H1 (cell line): ENCODE measurements around the gene ITGB7. TPM values are rescaled to one million over a fixed set of nuclear protein-coding genes. Genes with fewer than 3 reads are reported as not detected.

ENCODE experiments used
- CTCF ChIA-PET: fragments of 300-600 bp; sonication (Branson Sonifier 250); formaldehyde crosslinking; loops from one replicate; lab custom pipeline; 2021; ENCODE audit not compliant: partially characterized antibody; lab: Charles Lee
- POLR2A ChIA-PET: fragments of 300-600 bp; sonication (Branson Sonifier 250); formaldehyde crosslinking; loops from one replicate; lab custom pipeline; 2021; ENCODE audit warnings: inconsistent platforms; ENCODE audit not compliant: partially characterized antibody; lab: Charles Lee
- DNase-seq, 2 experiments: peaks; one replicate each; pipeline versions ENCODE4 v3.0.0 to v3.0.0-alpha.2; 2010 to 2022; ENCODE audit warnings: low spot score in 2 of 2, low read depth in 1 of 2, mixed read lengths in 1 of 2
- FAIRE-seq: peaks from 2 replicates; lab custom pipeline; 2011; peaks lifted over from hg19 to GRCh38; lab: Jason Lieb, UNC
- H2AFZ ChIP-seq: 2 replicates; pipeline ENCODE4 v1.8.1; 2012; ENCODE audit warnings: low read length, inconsistent platforms
- H2AK5ac ChIP-seq: 2 replicates; pipeline ENCODE4 v1.6.1; 2013; ENCODE audit warnings: low read depth, low read length
- H2BK120ac ChIP-seq: replicated peaks from 2 replicates; pipeline ENCODE3; 2013; ENCODE audit warnings: low read depth, low read length, inconsistent platforms
- H2BK12ac ChIP-seq: 2 replicates; pipeline ENCODE4 v1.6.1; 2013; ENCODE audit warnings: low read depth, low read length
- H2BK15ac ChIP-seq: 2 replicates; pipeline ENCODE4 v1.6.1; 2013; ENCODE audit warnings: low read length
- H2BK20ac ChIP-seq: 2 replicates; pipeline ENCODE4 v1.6.1; 2013; ENCODE audit warnings: low read length
- H2BK5ac ChIP-seq: 2 replicates; pipeline ENCODE4 v1.6.1; 2013; ENCODE audit warnings: low read depth, low read length
- H3K14ac ChIP-seq: 2 replicates; pipeline ENCODE4 v1.6.1; 2013; ENCODE audit warnings: inconsistent platforms; ENCODE audit not compliant: insufficient read length
- H3K18ac ChIP-seq: 2 replicates; pipeline ENCODE4 v1.6.1; 2013; ENCODE audit warnings: low read length; ENCODE audit errors: extremely low read depth
- H3K23ac ChIP-seq: 2 replicates; pipeline ENCODE4 v1.6.1; 2013; ENCODE audit warnings: inconsistent platforms; ENCODE audit not compliant: insufficient read length
- H3K23me2 ChIP-seq: 2 replicates; pipeline ENCODE4 v1.6.1; 2013; ENCODE audit warnings: low read depth, low read length
- H3K27ac ChIP-seq: 2 replicates; pipeline ENCODE4 v1.6.1; 2011; ENCODE audit warnings: low read depth, low read length, inconsistent platforms
- H3K27me3 ChIP-seq, 4 experiments: replicated peaks in 1 of 4; 1 replicate in 1 of 4; 2 replicates in 3 of 4; pipeline versions ENCODE4 v1.6.1 to v1.8.1; 2011 to 2013; ENCODE audit warnings: low read length in 3 of 4, mild to moderate bottlenecking in 3 of 4, inconsistent platforms in 2 of 4, mixed read lengths in 2 of 4, moderate library complexity in 1 of 4; ENCODE audit not compliant: control insufficient read depth in 3 of 4, insufficient read depth in 3 of 4; ENCODE audit errors: extremely low read depth in 1 of 4
- H3K36me3 ChIP-seq, 4 experiments: 2 replicates each; pipeline versions ENCODE4 v1.6.1 to v1.8.1; 2011 to 2013; ENCODE audit warnings: mild to moderate bottlenecking in 4 of 4, low read length in 3 of 4, moderate library complexity in 2 of 4, control low read depth in 1 of 4, inconsistent platforms in 1 of 4; ENCODE audit not compliant: insufficient read depth in 4 of 4, control insufficient read depth in 2 of 4
- H3K4ac ChIP-seq: replicated peaks from 2 replicates; pipeline ENCODE3; 2013; ENCODE audit warnings: low read length, low read depth, mixed read lengths, inconsistent platforms; ENCODE audit not compliant: insufficient read length
- H3K4me1 ChIP-seq, 4 experiments: replicated peaks in 1 of 4; 1 replicate in 1 of 4; 2 replicates in 3 of 4; pipeline versions ENCODE4 v1.6.1 to v1.8.1; 2011 to 2013; ENCODE audit warnings: low read length in 3 of 4, inconsistent platforms in 2 of 4, mixed read lengths in 1 of 4; ENCODE audit not compliant: insufficient read depth in 4 of 4, control insufficient read depth in 3 of 4
- H3K4me2 ChIP-seq, 2 experiments: 2 replicates each; pipeline versions ENCODE4 v1.6.1 to v1.8.1; 2011 to 2013; ENCODE audit warnings: low read depth in 2 of 2, low read length in 2 of 2, control low read depth in 1 of 2, inconsistent platforms in 1 of 2, mild to moderate bottlenecking in 1 of 2; ENCODE audit not compliant: insufficient read depth in 1 of 2
- H3K4me3 ChIP-seq, 4 experiments: fragments of 200-600, 300-600 bp in 1 of 4; sonication (generic), shearing (Covaris generic), sonication (Bioruptor Twin) in 1 of 4; 2 replicates each; pipeline versions ENCODE4 v1.5.1 to v1.8.1; 2011 to 2016; ENCODE audit warnings: low read length in 4 of 4, low read depth in 3 of 4, control low read depth in 2 of 4, inconsistent platforms in 2 of 4, mild to moderate bottlenecking in 2 of 4, mixed read lengths in 1 of 4, moderate library complexity in 1 of 4; ENCODE audit not compliant: insufficient read depth in 2 of 4; ENCODE audit errors: extremely low read depth in 1 of 4
- H3K56ac ChIP-seq: replicated peaks from 2 replicates; pipeline ENCODE3; 2013; ENCODE audit warnings: low read depth, mild to moderate bottlenecking, mixed read lengths, low read length, inconsistent platforms; ENCODE audit not compliant: insufficient read length
- H3K79me1 ChIP-seq: 2 replicates; pipeline ENCODE4 v1.6.1; 2013; ENCODE audit warnings: low read depth, low read length, control low read depth
- H3K79me2 ChIP-seq, 2 experiments: 2 replicates each; pipeline versions ENCODE4 v1.6.1 to v1.8.1; 2012 to 2013; ENCODE audit warnings: low read length in 2 of 2, mild to moderate bottlenecking in 2 of 2, inconsistent platforms in 1 of 2; ENCODE audit not compliant: insufficient read depth in 2 of 2, control insufficient read depth in 1 of 2
- H3K9ac ChIP-seq, 4 experiments: replicated peaks in 1 of 4; 1 replicate in 1 of 4; 2 replicates in 3 of 4; pipeline versions ENCODE4 v1.6.1 to v1.8.1; 2011 to 2013; ENCODE audit warnings: low read depth in 3 of 4, low read length in 3 of 4, control low read depth in 2 of 4, mild to moderate bottlenecking in 2 of 4, moderate library complexity in 2 of 4, inconsistent platforms in 1 of 4; ENCODE audit errors: extremely low read depth in 1 of 4
- H3K9me3 ChIP-seq, 2 experiments: 2 replicates each; pipeline versions ENCODE4 v1.6.1 to v1.8.1; 2012 to 2013; ENCODE audit warnings: mild to moderate bottlenecking in 2 of 2, moderate library complexity in 2 of 2, control low read depth in 1 of 2, inconsistent platforms in 1 of 2, low read depth in 1 of 2, low read length in 1 of 2, mixed read lengths in 1 of 2; ENCODE audit not compliant: insufficient read depth in 2 of 2
- H4K20me1 ChIP-seq, 2 experiments: replicated peaks in 1 of 2; 2 replicates each; pipeline versions ENCODE3 to v1.8.1; 2011 to 2013; ENCODE audit warnings: inconsistent platforms in 2 of 2, low read length in 2 of 2, mild to moderate bottlenecking in 1 of 2; ENCODE audit not compliant: insufficient read depth in 2 of 2, control insufficient read depth in 1 of 2
- H4K5ac ChIP-seq: 2 replicates; pipeline ENCODE4 v1.6.1; 2013; ENCODE audit warnings: low read length, low read depth, mixed read lengths, inconsistent platforms; ENCODE audit not compliant: insufficient read length
- H4K8ac ChIP-seq: 2 replicates; pipeline ENCODE4 v1.8.0; 2013; ENCODE audit warnings: mild to moderate bottlenecking, moderate library complexity, low read length, inconsistent platforms; ENCODE audit not compliant: insufficient read depth; ENCODE audit errors: extremely low read depth
- H4K91ac ChIP-seq: replicated peaks from 2 replicates; pipeline ENCODE3; 2013; ENCODE audit warnings: low read length, mixed read lengths, inconsistent platforms; ENCODE audit not compliant: insufficient read length
- CBX5 ChIP-seq: fragments of 300-800, 300-1000 bp; sonication (generic); IDR thresholded peaks from 2 replicates; pipeline ENCODE4 v1.7.1; 2016; ENCODE audit warnings: antibody characterized with exemption, low read length, low read depth
- FOSL1 ChIP-seq: IDR thresholded peaks from 2 replicates; pipeline ENCODE4 v1.6.1; 2011; ENCODE audit warnings: mild to moderate bottlenecking, low read depth, low read length, moderate library complexity; ENCODE audit not compliant: insufficient read depth
- GTF2F1 ChIP-seq: IDR thresholded peaks from 2 replicates; pipeline ENCODE4 v1.6.1; 2012; ENCODE audit warnings: low read depth, low read length, improper control_type of control experiment, borderline replicate concordance
- JUN ChIP-seq: IDR thresholded peaks from 2 replicates; pipeline ENCODE4 v1.6.1; 2011; ENCODE audit warnings: low read depth, mild to moderate bottlenecking, improper control_type of control experiment, low read length
- NRF1 ChIP-seq: IDR thresholded peaks from 2 replicates; pipeline ENCODE4 v1.6.1; 2011; ENCODE audit warnings: mild to moderate bottlenecking, low read depth, low read length, improper control_type of control experiment
- RAD21 ChIP-seq, 2 experiments: IDR thresholded peaks in 1 of 2; conservative IDR thresholded peaks in 1 of 2; 2 replicates each; pipeline ENCODE4 v1.6.1; 2011; ENCODE audit warnings: low read depth in 2 of 2, low read length in 2 of 2, improper control_type of control experiment in 1 of 2, inconsistent platforms in 1 of 2, mild to moderate bottlenecking in 1 of 2, moderate library complexity in 1 of 2
- RNF2 ChIP-seq: fragments of 200-900, 300-1000 bp; sonication (generic); IDR thresholded peaks from 2 replicates; pipeline ENCODE4 v1.7.1; 2016; ENCODE audit warnings: borderline replicate concordance, low read depth, mild to moderate bottlenecking, antibody characterized with exemption, low read length; ENCODE audit not compliant: poor library complexity, severe bottlenecking; ENCODE audit errors: missing control alignments
- RXRA ChIP-seq: IDR thresholded peaks from 2 replicates; pipeline ENCODE4 v1.6.1; 2011; ENCODE audit warnings: low read depth, mild to moderate bottlenecking, low read length, moderate library complexity; ENCODE audit not compliant: insufficient read depth
- SIN3A ChIP-seq, 2 experiments: IDR thresholded peaks in 1 of 2; conservative IDR thresholded peaks in 1 of 2; 2 replicates each; pipeline ENCODE4 v1.6.1; 2011 to 2012; ENCODE audit warnings: low read length in 2 of 2, improper control_type of control experiment in 1 of 2, low read depth in 1 of 2, mild to moderate bottlenecking in 1 of 2
- SP4 ChIP-seq: IDR thresholded peaks from 2 replicates; pipeline ENCODE4 v1.6.1; 2012; ENCODE audit warnings: low read length, inconsistent platforms
- SUZ12 ChIP-seq: fragments of 200-600 bp; sonication (generic); IDR thresholded peaks from 2 replicates; pipeline ENCODE4 v1.6.1; 2012; ENCODE audit warnings: mild to moderate bottlenecking, inconsistent platforms, low read length, moderate library complexity, mixed read lengths
- YY1 ChIP-seq: IDR thresholded peaks from 2 replicates; pipeline ENCODE4 v1.6.1; 2011; ENCODE audit warnings: low read depth, mild to moderate bottlenecking, low read length
- WGBS, 2 experiments: shearing (Covaris generic) in 1 of 2; methylation state at CpG; one replicate each; pipeline versions ENCODE4 v1.1.6 to v1.1.7; 2013 to 2015; ENCODE audit warnings: low lambda C conversion rate in 2 of 2, mixed read lengths in 2 of 2, inconsistent platforms in 1 of 2, low coverage in 1 of 2, missing lambda C conversion rate in 1 of 2; ENCODE audit not compliant: insufficient replicate concordance in 2 of 2, insufficient coverage in 1 of 2, insufficient read length in 1 of 2; ENCODE audit errors: extremely low coverage in 1 of 2, missing lambda C conversion rate in 1 of 2; 5-methylcytosine and 5-hydroxymethylcytosine counted together
- polyA plus RNA-seq, 7 experiments: library from polyadenylated mRNA; depleted of rRNA in 3 of 7; stranded (reverse) in 5 of 7; unstranded in 2 of 7; fragments of >200 nt in 5 of 7; fragments of 200-250 nt in 2 of 7; gene quantifications; 1 replicate in 5 of 7; 2 replicates in 1 of 7; 4 replicates in 1 of 7; pipeline versions ENCODE4 v1.2.1 to v1.2.3, GENCODE V29; 2011 to 2013; ENCODE audit warnings: missing spikeins in 2 of 7, mixed read lengths in 2 of 7
- total RNA-seq: library from RNA; stranded (reverse); fragmentation: NEBNext Ultra II Directional; extraction: Animal tissue kit (Norgen Biotek cat#: 25700); gene quantifications from 2 replicates; pipeline ENCODE4 v1.2.1, GENCODE V29; 2021

ITGB7 gene
- total and polyA plus RNA-seq, 2 of the 8 experiments (the other 6 are each of a cell fraction or from before 2014, with no cell fraction given), result 0.35 to 0.54 TPM

DNA sequence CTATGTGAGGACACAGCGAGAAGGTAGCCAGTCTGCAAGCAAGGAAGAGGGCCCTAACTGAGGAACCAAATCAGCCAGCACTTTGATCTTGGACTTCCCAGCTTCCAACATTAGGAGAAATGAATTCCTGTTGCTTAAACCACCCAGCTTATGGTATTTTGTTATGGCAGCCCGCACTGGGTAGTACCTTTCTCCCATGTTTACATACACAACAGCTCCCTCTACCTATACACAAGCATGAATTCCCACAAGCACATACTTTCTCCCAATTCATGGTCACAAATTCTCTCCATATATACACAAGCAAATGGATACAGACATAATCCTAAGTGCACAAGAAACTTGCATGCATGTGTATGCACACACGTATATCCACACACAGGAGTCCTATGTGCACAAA, 7.4 kb downstream of the ITGB7 start:
- H3K27ac ChIP-seq, result no peak overlapping the region
- H2BK120ac ChIP-seq, result no peak overlapping the region
- DNase-seq (no peak), FAIRE-seq (no peak)
- no peak overlapping the region for H2BK5ac ChIP-seq
- CTCF ChIA-PET, result interaction anchor here (0.6 to 12.9 kb wide), 15 partner anchors 13 to 146 kb away, joined by 3 to 198 read pairs (median 4); partner anchors contain the start of genes AAAS, CSAD, ESPL1 and ITGB7
- H2BK12ac ChIP-seq, result no peak overlapping the region
- WGBS, 2 experiments, result 84% methylated on average over 3 of the region's 3 CpGs; no CpG with 5 or more reads in 1 of the 2 experiments
- H3K9me3 ChIP-seq, result no peaks in the 10 kb centered on the region
- H3K18ac ChIP-seq, result no peak overlapping the region
- H3K23ac ChIP-seq, result no peak overlapping the region
- H4K20me1 ChIP-seq, result no peaks in the 10 kb centered on the region
- H3K9ac ChIP-seq, result no peak overlapping the region
- H3K4me2 ChIP-seq, result no peak overlapping the region
- peaks cover 2% of the 10 kb centered on the region; the same call in 1 of the 2 replicates for H3K23me2 ChIP-seq
- no peak overlapping the region for H2AFZ ChIP-seq
- no peak overlapping the region for H4K8ac ChIP-seq
- H3K56ac ChIP-seq, result no peak overlapping the region
- no peak overlapping the region for H3K4me3 ChIP-seq
- no peaks in the 10 kb centered on the region for H3K36me3 ChIP-seq
- no peak overlapping the region for H3K4ac ChIP-seq
- no peak overlapping the region for H3K14ac ChIP-seq
- no peaks in the 10 kb centered on the region for H3K79me1 ChIP-seq
- H4K91ac ChIP-seq, result no peak overlapping the region
- H3K4me1 ChIP-seq, result no peaks in the 10 kb centered on the region; a peak in 1 of 7 replicates
- no peak overlapping the region for H2BK15ac ChIP-seq
- H2BK20ac ChIP-seq, result no peak overlapping the region
- H3K79me2 ChIP-seq, result no peaks in the 10 kb centered on the region
- H3K27me3 ChIP-seq, result peaks cover 2 to 29% (median 17%) of the 10 kb centered on the region in 4 experiments
- H2AK5ac ChIP-seq, result no peak overlapping the region
- POLR2A ChIA-PET, result interaction anchor here (0.9 to 1.8 kb wide), 6 partner anchors 12 to 69 kb away, joined by 3 to 5 read pairs (median 4); no protein-coding TSS in a partner anchor
- H4K5ac ChIP-seq, result no peak overlapping the region
- TF ChIP-seq RNF2, result no peak
- TF ChIP-seq NRF1, result no peak
- TF ChIP-seq GTF2F1, result no peak
- no peak for TF ChIP-seq SP4
- TF ChIP-seq CBX5, result no peak
- no peak for TF ChIP-seq SIN3A (conservative IDR thresholded peaks at IDR 0.05 in 1 of 2, IDR thresholded peaks at IDR 0.05 in 1 of 2; ENCODE audit: low read depth in 1 of 2, low read length in 2 of 2)
- TF ChIP-seq FOSL1, result no peak
- TF ChIP-seq JUN, result no peak
- no peak for TF ChIP-seq RAD21 (IDR thresholded peaks at IDR 0.05 in 1 of 2, conservative IDR thresholded peaks at IDR 0.05 in 1 of 2; ENCODE audit: low read depth in 2 of 2, low read length in 2 of 2)
- TF ChIP-seq RXRA, result no peak
- no peak for TF ChIP-seq YY1
- TF ChIP-seq SUZ12, result no peak
